MM.1S (cell line): ENCODE measurements around the gene ZNF747.

Source experiments
- EZH2 ChIP-seq: fragments of 300-600 bp; sonication (generic); optimal IDR thresholded peaks from 2 replicates; pipeline ENCODE3; 2017; ENCODE audit warnings: low read depth, mild to moderate bottlenecking, antibody characterized with exemption, low read length, mixed read lengths
- EZH2phosphoT487 ChIP-seq: fragments of 300-600 bp; sonication (generic); IDR thresholded peaks from 2 replicates; pipeline ENCODE4 v1.6.1; 2018; ENCODE audit warnings: antibody characterized with exemption, low read length
- TF ChIP-seq, protein P1 (sequence below): fragments of 300-600 bp; sonication (generic); IDR thresholded peaks from 2 replicates; pipeline ENCODE4 v1.5.1; 2016; ENCODE audit warnings: antibody characterized with exemption, low read length, mixed read lengths

- TF ChIP-seq, protein P1, sequence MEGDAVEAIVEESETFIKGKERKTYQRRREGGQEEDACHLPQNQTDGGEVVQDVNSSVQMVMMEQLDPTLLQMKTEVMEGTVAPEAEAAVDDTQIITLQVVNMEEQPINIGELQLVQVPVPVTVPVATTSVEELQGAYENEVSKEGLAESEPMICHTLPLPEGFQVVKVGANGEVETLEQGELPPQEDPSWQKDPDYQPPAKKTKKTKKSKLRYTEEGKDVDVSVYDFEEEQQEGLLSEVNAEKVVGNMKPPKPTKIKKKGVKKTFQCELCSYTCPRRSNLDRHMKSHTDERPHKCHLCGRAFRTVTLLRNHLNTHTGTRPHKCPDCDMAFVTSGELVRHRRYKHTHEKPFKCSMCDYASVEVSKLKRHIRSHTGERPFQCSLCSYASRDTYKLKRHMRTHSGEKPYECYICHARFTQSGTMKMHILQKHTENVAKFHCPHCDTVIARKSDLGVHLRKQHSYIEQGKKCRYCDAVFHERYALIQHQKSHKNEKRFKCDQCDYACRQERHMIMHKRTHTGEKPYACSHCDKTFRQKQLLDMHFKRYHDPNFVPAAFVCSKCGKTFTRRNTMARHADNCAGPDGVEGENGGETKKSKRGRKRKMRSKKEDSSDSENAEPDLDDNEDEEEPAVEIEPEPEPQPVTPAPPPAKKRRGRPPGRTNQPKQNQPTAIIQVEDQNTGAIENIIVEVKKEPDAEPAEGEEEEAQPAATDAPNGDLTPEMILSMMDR, result no peak
- TF ChIP-seq EZH2phosphoT487 (no peak), EZH2 (no peak)
Observed at GRCh38 chr16:30559690-30560089, 25.0 kb upstream of the ZNF747 start.
